IMR-90 (cell line): ENCODE measurements around the gene SLC18A2. TPM values are rescaled to one million over a fixed set of nuclear protein-coding genes. Genes with fewer than 3 reads are reported as not detected.

Source experiments
- ATAC-seq: fragments of 200-7000 bp; cut with Tn5 transposase; 2 replicates; pipeline ENCODE4 v1.9.1; 2020; ENCODE audit warnings: low read depth, mild to moderate bottlenecking, moderate library complexity
- BruUV-seq: library from RNA; stranded (reverse); fragments of 400-500 nt; replicated peaks from 2 replicates; lab custom pipeline; 2021; lab: Mats Ljungman, UMichigan
- CTCF ChIA-PET: fragments of 300-600 bp; formaldehyde crosslinking; extraction: SDS; loops from one replicate; lab custom pipeline; 2021; ENCODE audit warnings: antibody characterized with exemption; lab: Yijun Ruan, JAX
- POLR2A ChIA-PET: fragments of 300-600 bp; sonication (Branson Sonifier 250); formaldehyde crosslinking; loops from one replicate; lab custom pipeline; 2022; ENCODE audit warnings: antibody characterized with exemption; ENCODE audit not compliant: unreplicated experiment; lab: Charles Lee
- DNase-seq: peaks from one replicate; pipeline ENCODE4 v3.0.0; 2013
- H2AFZ ChIP-seq: replicated peaks from 2 replicates; pipeline ENCODE3; 2013; ENCODE audit warnings: low read length, mild to moderate bottlenecking; ENCODE audit not compliant: poor library complexity
- H2AK5ac ChIP-seq: 2 replicates; pipeline ENCODE4 v1.6.1; 2013; ENCODE audit warnings: low read depth, low read length, inconsistent platforms
- H2AK9ac ChIP-seq: replicated peaks from 2 replicates; pipeline ENCODE3; 2013; ENCODE audit warnings: mild to moderate bottlenecking, low read depth, low read length, moderate library complexity; ENCODE audit not compliant: poor library complexity
- H2BK120ac ChIP-seq: 2 replicates; pipeline ENCODE4 v1.6.1; 2013; ENCODE audit warnings: low read depth, low read length, inconsistent platforms
- H2BK15ac ChIP-seq: 3 replicates; pipeline ENCODE4 v1.6.1; 2013; ENCODE audit warnings: low read depth, low read length, inconsistent platforms
- H2BK20ac ChIP-seq: 2 replicates; pipeline ENCODE4 v1.6.1; 2013; ENCODE audit warnings: low read depth, mild to moderate bottlenecking, inconsistent platforms, low read length, moderate library complexity
- H2BK5ac ChIP-seq: 2 replicates; pipeline ENCODE4 v1.6.1; 2013; ENCODE audit warnings: mild to moderate bottlenecking, low read depth, low read length, inconsistent platforms; ENCODE audit not compliant: poor library complexity, severe bottlenecking
- H3K14ac ChIP-seq: replicated peaks from 2 replicates; pipeline ENCODE4 v1.6.1; 2013; ENCODE audit warnings: low read depth, low read length, inconsistent platforms
- H3K18ac ChIP-seq: 2 replicates; pipeline ENCODE4 v1.6.1; 2013; ENCODE audit warnings: low read depth, low read length, control low read depth
- H3K23ac ChIP-seq: 2 replicates; pipeline ENCODE4 v1.6.1; 2013; ENCODE audit warnings: low read depth, low read length, inconsistent platforms
- H3K27ac ChIP-seq: 2 replicates; pipeline ENCODE4 v1.5.1; 2013; ENCODE audit warnings: mild to moderate bottlenecking, control low read depth, low read length; ENCODE audit not compliant: insufficient read depth
- H3K27me3 ChIP-seq: 2 replicates; pipeline ENCODE4 v1.6.1; 2013; ENCODE audit warnings: low read length; ENCODE audit not compliant: control insufficient read depth, insufficient read depth
- H3K36me3 ChIP-seq: 2 replicates; pipeline ENCODE4 v1.6.1; 2013; ENCODE audit warnings: low read length, mixed read lengths; ENCODE audit not compliant: control insufficient read depth, insufficient read depth
- H3K4ac ChIP-seq: 2 replicates; pipeline ENCODE4 v1.6.1; 2013; ENCODE audit warnings: low read depth, low read length, inconsistent platforms
- H3K4me1 ChIP-seq: 2 replicates; pipeline ENCODE4 v1.6.1; 2013; ENCODE audit warnings: low read length, mixed read lengths; ENCODE audit not compliant: control insufficient read depth, insufficient read depth
- H3K4me2 ChIP-seq: 2 replicates; pipeline ENCODE4 v1.6.1; 2013; ENCODE audit warnings: low read depth, mild to moderate bottlenecking, control low read depth, low read length, moderate library complexity
- H3K4me3 ChIP-seq: 2 replicates; pipeline ENCODE4 v1.5.1; 2013; ENCODE audit warnings: low read depth, mild to moderate bottlenecking, control low read depth, low read length, moderate library complexity; ENCODE audit not compliant: insufficient read depth
- H3K56ac ChIP-seq: 2 replicates; pipeline ENCODE4 v1.6.1; 2013; ENCODE audit warnings: low read length, inconsistent platforms; ENCODE audit not compliant: insufficient read depth; ENCODE audit errors: extremely low read depth
- H3K79me1 ChIP-seq, 2 experiments: 2 replicates each; pipeline ENCODE4 v1.6.1; 2013; ENCODE audit warnings: low read length in 2 of 2, inconsistent platforms in 1 of 2, low read depth in 1 of 2
- H3K9ac ChIP-seq: 2 replicates; pipeline ENCODE4 v1.6.1; 2013; ENCODE audit warnings: low read depth, low read length, control low read depth
- H3K9me1 ChIP-seq: 2 replicates; pipeline ENCODE4 v1.6.1; 2013; ENCODE audit warnings: low read length, inconsistent platforms; ENCODE audit not compliant: insufficient read depth
- H3K9me3 ChIP-seq: 2 replicates; pipeline ENCODE4 v1.6.1; 2013; ENCODE audit warnings: low read length; ENCODE audit not compliant: control insufficient read depth, insufficient read depth
- H4K20me1 ChIP-seq: 2 replicates; pipeline ENCODE4 v1.6.1; 2013; ENCODE audit warnings: low read length, inconsistent platforms; ENCODE audit not compliant: insufficient read depth
- H4K5ac ChIP-seq: 2 replicates; pipeline ENCODE4 v1.6.1; 2013; ENCODE audit warnings: mild to moderate bottlenecking, low read depth, low read length, control low read depth
- H4K8ac ChIP-seq, 2 experiments: 2 replicates each; pipeline ENCODE4 v1.6.1; 2013; ENCODE audit warnings: low read depth in 2 of 2, low read length in 2 of 2, control low read depth in 1 of 2, inconsistent platforms in 1 of 2
- H4K91ac ChIP-seq: 2 replicates; pipeline ENCODE4 v1.6.1; 2013; ENCODE audit warnings: low read depth, low read length, inconsistent platforms; ENCODE audit not compliant: insufficient read depth
- CHD1 ChIP-seq: IDR thresholded peaks from 2 replicates; pipeline ENCODE4 v1.6.1; 2012; ENCODE audit warnings: low read depth, low read length, improper control_type of control experiment
- FOS ChIP-seq: fragments of 150-350 bp; IDR thresholded peaks from 2 replicates; pipeline ENCODE4 v1.6.1; 2016; ENCODE audit warnings: low read depth, low read length
- NFE2L2 ChIP-seq: fragments of 150-350 bp; IDR thresholded peaks from 2 replicates; pipeline ENCODE4 v1.6.1; 2016; ENCODE audit warnings: low read depth, mild to moderate bottlenecking, low read length
- POLR2A ChIP-seq: IDR thresholded peaks from 2 replicates; pipeline ENCODE4 v1.6.1; 2012; ENCODE audit warnings: mild to moderate bottlenecking, low read depth, low read length
- RAD21 ChIP-seq: IDR thresholded peaks from 2 replicates; pipeline ENCODE4 v1.6.1; 2012; ENCODE audit warnings: low read length, improper control_type of control experiment
- SMC3 ChIP-seq: fragments of 150-350 bp; IDR thresholded peaks from 2 replicates; pipeline ENCODE4 v1.6.1; 2016; ENCODE audit warnings: low read depth, mild to moderate bottlenecking, antibody characterized with exemption, low read length, moderate library complexity
- dilution Hi-C: fragments of 300-500 bp; cut with HindIII; formaldehyde crosslinking; loops from one replicate; pipeline ENCODE4 v1.14.3; 2018; ENCODE audit warnings: low sequenced_read_pairs; ENCODE audit not compliant: unreplicated experiment
- in situ Hi-C: fragments of 300-500 bp; cut with MboI; formaldehyde crosslinking; loops from 3 replicates; pipeline ENCODE4 v1.14.3; 2019; ENCODE audit warnings: low sequenced_read_pairs, inconsistent platforms, mixed read lengths
- intact Hi-C: fragments of 100-400 bp; cut with micrococcal nuclease; formaldehyde crosslinking; loops from 2 replicates; pipeline ENCODE4 v1.10.0; 2022
- polyA plus RNA-seq, 3 experiments: library from polyadenylated mRNA; depleted of rRNA; stranded (reverse); fragments of >200 nt; gene quantifications; 2 replicates each; pipeline ENCODE4 v1.2.3, GENCODE V29; 2012; ENCODE audit warnings: low replicate concordance in 1 of 3
- total RNA-seq: library from RNA; depleted of rRNA; stranded (reverse); fragments of >200 nt; gene quantifications from 2 replicates; pipeline ENCODE4 v1.2.3, GENCODE V29; 2012
- TF ChIP-seq, protein P1 (sequence below): conservative IDR thresholded peaks from 2 replicates; pipeline ENCODE4 v1.5.1; 2012; ENCODE audit warnings: mild to moderate bottlenecking, low read depth, low read length, improper control_type of control experiment

The SLC18A2 gene
- total and polyA plus RNA-seq, 2 of the 4 experiments (the other 2 are of a cell fraction) = not detected

DNA sequence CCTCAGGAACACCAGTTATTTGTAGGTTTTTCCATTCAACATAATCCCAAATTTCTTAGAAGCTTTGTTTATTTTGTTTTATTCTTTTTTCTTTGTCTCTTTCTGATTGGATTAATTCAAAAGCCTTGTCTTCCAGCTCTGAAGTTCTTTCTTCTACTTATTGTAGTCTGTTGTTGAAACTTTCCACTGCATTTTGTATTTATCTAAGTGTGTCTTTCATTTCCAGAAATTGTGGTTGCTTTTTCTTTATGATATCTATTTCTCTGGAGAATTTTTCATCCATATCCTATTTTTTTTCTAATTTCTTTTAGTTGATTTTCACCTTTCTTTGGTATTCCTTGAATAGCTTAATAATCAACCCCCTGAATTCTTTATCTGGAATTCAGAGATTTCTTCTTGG, 58.5 kb downstream of the SLC18A2 start:
- Histone ChIP-seq H2AFZ (no peak overlapping the region), H4K5ac (no peak overlapping the region), H3K4ac (no peak overlapping the region), H3K23ac (no peak overlapping the region), H3K18ac (no peak overlapping the region), H3K36me3 (no peaks in the 10 kb centered on the region), H4K20me1 (no peaks in the 10 kb centered on the region), H3K27me3 (no peaks in the 10 kb centered on the region), H3K56ac (no peak overlapping the region), H3K14ac (no peak overlapping the region), H2BK15ac (no peak overlapping the region), H2BK20ac (no peak overlapping the region), H3K9ac (no peak overlapping the region), H3K4me2 (no peak overlapping the region), H4K8ac (no peak overlapping the region), H2BK120ac (no peak overlapping the region), H3K9me3 (no peaks in the 10 kb centered on the region), H2BK5ac (no peak overlapping the region), H3K4me3 (no peak overlapping the region), H3K27ac (no peak overlapping the region), H3K9me1 (0 out of 2 replicates have a peak, but pooled peaks cover 2% of the 10 kb centered on the region), H3K79me1 (peaks cover 5 to 12% of the 10 kb centered on the region in 2 experiments; a peak in 2 of 4 replicates), H4K91ac (no peak overlapping the region), H3K4me1 (no peaks in the 10 kb centered on the region), H2AK5ac (no peak overlapping the region), H2AK9ac (no peak overlapping the region)
- ChIA-PET POLR2A (interaction anchor here (0.8 kb wide), 1 partner anchor 24 kb away, joined by 3 read pairs; no protein-coding TSS in a partner anchor), CTCF (no interaction called here)
- intact Hi-C loops (no loop called here), in situ Hi-C loops (no loop called here), dilution Hi-C loops (no loop called here)
- ATAC-seq (no peak), DNase-seq (no peak)
- TF ChIP-seq CHD1 (no peak), SMC3 (no peak), RAD21 (no peak), NFE2L2 (no peak), FOS (no peak), POLR2A (no peak)
- TF ChIP-seq, protein P1, sequence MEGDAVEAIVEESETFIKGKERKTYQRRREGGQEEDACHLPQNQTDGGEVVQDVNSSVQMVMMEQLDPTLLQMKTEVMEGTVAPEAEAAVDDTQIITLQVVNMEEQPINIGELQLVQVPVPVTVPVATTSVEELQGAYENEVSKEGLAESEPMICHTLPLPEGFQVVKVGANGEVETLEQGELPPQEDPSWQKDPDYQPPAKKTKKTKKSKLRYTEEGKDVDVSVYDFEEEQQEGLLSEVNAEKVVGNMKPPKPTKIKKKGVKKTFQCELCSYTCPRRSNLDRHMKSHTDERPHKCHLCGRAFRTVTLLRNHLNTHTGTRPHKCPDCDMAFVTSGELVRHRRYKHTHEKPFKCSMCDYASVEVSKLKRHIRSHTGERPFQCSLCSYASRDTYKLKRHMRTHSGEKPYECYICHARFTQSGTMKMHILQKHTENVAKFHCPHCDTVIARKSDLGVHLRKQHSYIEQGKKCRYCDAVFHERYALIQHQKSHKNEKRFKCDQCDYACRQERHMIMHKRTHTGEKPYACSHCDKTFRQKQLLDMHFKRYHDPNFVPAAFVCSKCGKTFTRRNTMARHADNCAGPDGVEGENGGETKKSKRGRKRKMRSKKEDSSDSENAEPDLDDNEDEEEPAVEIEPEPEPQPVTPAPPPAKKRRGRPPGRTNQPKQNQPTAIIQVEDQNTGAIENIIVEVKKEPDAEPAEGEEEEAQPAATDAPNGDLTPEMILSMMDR = no peak
- BruUV-seq = no TSS peak
